Stimulated activated CD4-positive, alpha-beta T cell treated with anti-CD3 and anti-CD28 coated beads, Interleukin-4, amount 100 ng/mL, for 4 hours (primary cell): ENCODE results near the gene ZNF652.

Source experiments
- DNase-seq, 2 experiments: peaks; one replicate each; pipeline ENCODE4 v3.0.0-alpha.2; 2020

The ZNF652 gene

DNA sequence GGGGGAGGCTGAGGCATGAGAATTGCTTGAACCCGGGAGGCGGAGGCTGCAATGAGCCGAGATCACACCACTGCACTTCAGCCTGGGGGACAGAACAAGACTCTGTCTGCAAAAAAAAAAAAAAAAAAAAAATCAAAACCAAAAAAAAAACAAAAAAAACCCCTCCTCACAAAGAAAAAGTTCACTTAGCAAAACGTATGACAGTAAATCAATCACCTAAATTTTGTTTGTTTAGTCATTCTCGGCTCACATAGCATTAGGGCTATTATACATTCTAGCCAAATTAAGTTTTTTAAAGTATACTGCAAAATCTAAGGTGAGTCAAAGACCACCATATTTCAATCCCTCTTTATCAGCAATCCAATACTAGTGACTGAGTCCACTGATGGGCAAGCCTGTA is 5.7 kb downstream of the ZNF652 start:
- no peak for DNase-seq

DNA sequence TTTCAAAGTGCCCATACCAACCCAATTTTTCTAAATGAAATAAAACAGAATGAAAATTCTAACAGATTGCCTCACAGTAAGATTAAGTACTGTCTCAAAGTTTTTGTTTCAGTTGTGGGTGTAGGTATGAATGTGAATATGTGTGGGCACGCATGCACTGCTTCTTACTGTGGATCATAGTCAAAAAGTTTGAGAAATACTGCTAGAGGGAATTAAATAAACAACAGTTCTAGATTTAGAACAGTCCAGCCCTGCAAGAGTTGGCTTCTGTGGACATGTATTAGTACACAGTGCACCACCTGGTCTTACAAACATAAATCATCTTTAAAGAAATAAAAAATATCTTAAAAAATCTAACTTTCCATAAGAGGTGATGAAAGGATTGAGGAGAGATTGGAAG is 8.4 kb downstream of the ZNF652 start:
- DNase-seq, result no peak

DNA sequence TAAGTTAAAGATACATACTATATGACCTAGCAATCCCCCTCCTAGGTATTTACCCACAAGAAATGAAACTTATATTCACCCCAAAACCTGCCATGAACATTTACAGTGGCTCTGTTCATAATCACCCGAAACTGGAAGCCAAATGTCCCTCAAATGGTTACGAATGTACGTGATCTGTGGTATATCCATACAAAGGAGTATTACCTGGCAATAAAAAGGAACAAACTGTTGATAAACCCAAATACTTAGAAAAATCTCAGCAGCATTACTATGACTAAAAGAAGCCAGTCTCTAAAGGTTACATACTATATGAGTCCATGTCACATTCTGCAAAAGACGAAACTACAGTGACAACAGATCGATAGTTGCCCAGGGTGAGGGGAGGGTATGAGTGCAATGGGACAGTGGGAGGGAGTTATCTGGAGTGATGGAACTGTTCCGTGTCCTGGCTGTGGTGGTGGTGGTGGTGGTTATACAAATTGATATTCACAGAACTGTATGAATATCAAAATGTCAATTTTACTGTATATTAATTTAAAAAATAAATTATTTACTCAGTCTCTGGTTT is 9.4 kb downstream of the ZNF652 start:
- no peak for DNase-seq

DNA sequence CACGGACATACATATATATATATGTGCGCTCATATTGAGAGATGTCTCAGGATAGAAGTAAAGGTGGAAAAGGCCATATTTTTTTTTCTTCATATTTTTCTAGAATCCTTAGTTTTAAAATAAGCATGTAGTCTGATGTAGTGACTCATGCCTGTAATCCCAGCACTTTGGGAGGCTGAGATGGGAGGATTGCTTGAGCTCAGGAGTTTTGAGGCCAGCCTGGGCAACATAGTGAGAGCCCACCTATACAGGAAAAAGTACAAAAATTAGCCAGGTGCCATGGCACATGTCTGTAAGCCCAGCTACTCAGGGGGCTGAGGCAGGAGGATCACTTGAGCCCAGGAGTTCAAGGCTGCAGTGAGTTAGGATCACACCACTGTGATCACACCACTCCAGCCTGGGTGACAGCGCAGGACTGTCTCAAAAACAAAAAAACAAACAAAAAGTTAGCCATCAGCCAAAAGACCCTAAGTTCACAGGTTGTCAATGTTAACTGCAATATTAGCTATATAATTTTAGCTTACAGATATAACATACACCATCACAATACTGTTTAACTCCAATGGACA is 10.4 kb downstream of the ZNF652 start:
- DNase-seq, result no peak

DNA sequence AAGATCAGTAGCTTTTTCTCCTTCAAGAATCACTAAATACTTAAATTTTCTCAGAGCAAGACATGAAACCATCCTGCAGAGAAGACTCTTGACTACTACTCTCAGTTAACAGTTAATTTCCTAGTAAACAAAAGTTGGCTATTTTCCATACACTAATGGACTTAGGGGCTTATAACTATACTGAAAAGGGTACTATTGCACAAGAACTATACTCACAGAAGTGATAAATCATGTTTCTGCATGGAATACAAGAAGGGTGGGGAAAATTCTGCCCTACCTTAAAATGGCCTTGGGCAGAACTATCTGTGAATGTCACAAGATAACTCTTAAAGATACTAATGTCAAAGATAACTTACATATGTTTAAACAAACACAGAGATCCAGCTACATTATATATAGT is 12.5 kb downstream of the ZNF652 start:
- DNase-seq, result no peak

DNA sequence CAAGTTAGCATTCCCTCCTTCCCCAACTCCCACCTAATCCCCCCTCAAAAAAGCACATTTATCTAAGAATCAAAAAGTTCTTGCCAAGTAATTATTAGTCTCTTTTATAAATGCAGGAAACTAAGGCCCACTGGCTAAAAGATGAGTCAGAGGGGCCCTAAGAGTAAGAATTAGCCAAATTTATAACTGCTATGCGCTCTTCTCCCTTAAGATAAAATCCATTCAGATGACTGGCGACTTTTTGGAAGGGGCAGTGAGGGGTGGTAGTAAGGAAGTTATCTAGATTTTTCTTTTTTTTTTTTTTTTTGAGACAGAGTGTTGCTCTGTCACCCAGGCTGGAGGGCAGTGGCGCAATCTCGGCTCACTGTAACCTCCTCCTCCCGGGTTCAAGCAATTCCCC is 17.1 kb downstream of the ZNF652 start:
- DNase-seq, result no peak

DNA sequence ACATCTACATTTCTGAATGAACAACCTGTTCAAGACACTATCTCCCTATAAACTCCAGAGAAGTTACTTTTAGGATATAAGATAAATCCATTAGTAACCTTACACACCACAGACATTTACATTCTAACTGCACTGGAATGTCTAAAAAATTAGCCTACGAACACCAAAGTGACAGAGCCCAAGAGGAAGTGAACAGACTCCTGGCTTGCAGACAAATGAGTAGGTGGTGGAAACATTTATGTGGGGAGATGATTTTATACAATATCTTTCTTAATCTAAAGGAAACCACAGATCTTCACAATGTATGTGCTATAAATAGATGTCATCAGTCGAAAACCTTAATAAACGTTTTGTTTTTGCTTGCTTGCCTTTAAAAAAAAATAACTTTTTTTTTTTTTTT is 18.8 kb downstream of the ZNF652 start:
- DNase-seq, result peak in 1 of 2 experiments; percentile 16

DNA sequence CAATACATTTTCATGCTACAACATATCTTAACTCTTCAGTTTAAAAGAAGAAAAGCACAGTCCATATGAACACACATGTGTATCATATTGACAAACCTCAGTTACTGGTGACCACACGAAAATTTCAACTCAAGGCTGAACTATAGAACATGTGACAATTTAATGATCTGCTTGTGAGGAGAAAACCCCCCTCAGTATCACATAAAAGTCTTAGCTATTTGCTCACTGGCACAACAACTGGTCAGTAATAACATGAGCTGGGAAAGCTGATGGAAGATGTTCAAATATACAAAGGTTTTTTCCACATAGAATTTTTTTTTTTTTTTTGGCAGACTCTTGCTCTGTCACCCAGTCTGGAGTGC is 19.5 kb downstream of the ZNF652 start:
- DNase-seq, result no peak

DNA sequence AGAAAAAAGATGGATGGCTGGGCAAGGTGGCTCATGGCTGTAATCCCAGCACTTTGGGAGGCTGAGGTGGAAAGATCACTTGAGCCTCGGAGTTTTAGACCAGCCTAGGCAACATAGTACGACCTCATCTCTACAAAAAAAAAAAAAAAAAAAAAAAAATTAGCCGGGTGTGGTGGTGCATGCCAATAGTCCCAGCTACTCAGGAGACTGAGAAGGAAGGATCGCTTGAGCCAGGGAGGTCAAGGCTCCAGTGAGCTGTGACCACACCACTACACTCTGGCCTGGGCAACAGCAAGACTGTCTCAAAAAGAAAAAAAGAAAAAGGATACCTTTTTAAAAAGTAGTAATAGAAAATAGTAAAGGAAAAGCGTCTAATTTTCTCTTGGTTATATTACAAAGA is 20.7 kb downstream of the ZNF652 start:
- no peak for DNase-seq

DNA sequence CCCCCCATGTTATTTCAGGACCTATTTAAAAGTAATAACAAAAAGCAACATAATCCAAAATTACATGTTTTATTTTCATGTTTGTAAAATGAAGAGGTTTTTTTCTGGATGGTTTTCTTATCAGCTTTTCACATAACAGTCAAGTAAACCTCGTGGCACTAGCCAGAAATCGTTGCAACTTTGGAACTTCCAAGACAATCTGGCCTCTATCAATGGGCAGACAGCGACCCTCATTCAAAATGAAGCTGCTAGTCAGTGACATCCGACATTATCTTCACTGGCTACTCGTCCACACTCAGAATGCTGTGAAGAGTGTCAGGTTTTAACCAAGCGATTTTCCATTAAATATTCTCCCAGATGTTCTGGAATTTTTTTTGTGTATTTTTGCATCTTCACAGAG is 22.7 kb downstream of the ZNF652 start:
- no peak for DNase-seq

DNA sequence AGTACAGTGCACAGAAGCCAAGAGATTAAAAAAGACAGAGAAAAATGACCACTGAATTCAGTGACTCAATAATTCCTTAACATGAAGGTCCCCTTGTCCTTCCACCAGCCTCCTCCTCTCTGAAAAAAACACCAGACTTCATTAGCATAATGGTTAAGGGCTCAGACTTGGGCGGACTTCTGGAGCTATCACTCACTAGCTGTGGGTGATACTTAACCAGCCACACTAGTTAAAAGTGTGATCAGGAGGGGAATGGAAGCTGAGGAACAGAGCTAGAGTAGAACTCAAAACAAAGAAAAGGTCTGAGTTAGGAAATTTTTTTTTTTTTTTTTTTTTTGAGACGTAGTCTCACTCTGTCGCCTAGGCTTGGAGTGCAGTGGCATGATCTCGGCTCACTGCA is 23.2 kb downstream of the ZNF652 start:
- DNase-seq, result no peak

DNA sequence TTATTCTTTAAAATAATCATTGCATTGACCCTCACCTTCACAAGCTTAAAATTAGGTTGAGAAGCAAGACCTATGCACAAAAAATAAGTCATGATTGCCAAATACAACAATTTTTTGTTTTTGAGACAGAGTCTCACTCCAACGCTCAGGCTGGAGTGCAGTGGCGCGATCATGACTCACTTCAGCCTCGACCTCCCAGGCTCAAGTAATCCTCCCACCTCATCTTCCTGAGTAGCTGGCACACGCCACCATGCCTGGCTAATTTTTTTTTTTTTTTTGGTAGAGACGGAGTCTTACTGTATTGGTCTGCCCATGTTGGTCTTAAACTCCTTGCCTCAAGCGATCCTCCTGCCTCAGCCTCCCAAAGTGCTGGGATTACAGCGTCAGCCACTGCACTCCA is 24.2 kb downstream of the ZNF652 start:
- DNase-seq, result peak in 1 of 2 experiments; percentile 37

DNA sequence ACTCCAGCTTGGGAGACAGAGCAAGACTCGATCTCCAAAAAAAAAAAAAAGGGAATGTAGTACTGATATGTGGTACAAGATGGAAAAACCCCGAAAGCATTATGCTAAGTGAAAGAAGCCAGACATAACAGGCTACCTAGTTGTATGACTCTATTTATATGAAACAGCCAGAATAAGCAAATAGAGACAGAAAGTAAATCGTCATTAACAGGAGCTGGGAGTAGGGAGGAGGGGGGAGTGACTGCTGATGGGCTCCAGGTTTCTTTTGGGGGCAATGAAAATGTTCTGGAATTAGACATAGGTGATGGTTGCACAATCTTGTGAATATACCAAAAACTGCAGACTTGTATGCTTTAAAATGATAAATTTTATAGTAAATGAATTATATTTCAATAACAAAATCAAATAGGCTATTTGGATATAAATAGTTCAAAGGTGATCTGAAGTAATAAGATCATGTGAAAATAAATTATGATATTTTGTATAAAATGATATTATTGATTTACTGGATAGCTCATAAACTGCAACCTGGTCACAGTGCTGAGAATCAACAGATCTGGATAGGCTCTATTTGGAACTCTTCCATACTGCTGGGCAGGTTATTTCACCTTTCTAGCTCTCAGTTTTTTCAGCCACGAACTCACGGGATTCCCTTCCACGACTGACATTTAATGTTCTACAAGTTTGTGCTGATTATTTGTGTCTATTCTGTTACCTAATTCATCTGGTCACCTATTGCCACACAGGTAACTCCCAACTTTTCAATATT is 27.1 kb downstream of the ZNF652 start:
- DNase-seq, result no peak

DNA sequence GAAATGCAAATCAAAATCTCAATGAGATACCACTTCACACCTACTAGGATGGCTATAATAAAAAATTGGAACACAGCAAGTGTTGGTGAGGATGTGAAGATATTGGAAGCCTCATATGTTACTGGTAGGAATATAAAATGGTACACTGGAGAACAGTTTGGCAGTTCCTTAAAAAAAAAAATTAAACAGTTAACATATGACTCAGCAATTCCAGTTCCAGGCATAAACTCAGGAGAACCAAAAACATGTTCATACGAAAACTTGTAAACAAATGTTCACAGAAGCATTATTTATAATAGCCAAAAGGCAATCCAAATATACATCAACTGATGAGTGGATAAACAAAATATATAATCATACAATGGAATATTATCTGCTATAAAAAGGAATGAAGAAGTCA is 28.2 kb downstream of the ZNF652 start:
- DNase-seq, result no peak

DNA sequence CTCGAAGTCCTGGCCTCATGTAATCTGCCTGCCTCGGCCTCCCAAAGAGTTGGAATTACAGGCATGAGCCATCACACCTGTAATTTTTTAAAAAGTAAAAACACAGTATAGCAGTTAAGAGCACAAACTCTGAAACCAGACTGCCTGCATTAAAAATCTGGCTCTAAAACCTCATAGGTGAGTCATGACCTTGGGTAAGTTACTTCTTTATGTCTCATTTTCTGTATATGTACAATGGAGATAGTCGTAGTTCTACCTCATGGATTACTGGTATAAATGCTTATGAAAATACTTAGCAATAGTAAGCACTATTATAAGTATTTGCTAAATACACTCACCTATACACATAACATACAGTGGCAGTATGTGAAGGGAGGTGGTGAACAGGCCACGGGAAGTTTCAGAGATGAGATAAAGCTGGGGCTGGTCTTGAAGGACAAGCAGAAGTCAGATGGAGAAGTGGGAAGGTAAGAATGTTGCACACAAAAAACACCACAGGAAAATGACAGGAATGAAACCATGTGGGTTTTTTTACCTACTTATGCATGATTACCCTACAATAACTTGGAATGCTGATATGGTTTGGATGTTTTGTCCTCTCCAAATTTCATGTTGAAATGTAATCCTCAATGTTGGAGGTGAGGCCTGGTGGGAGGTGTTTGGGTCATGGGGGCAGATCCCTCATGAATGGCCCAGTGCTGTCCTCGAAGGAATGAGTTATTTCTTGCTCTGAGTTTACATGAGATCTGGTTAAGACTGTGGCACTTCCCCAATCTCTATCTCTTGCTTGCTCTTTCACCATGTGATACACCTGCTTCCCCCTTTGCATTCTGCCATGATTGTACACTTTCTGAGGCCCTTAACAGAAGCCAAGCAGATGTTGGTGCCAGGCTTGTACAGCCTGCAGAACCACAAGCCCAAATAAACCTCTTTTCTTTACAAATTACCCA is 33.9 kb downstream of the ZNF652 start:
- no peak for DNase-seq

DNA sequence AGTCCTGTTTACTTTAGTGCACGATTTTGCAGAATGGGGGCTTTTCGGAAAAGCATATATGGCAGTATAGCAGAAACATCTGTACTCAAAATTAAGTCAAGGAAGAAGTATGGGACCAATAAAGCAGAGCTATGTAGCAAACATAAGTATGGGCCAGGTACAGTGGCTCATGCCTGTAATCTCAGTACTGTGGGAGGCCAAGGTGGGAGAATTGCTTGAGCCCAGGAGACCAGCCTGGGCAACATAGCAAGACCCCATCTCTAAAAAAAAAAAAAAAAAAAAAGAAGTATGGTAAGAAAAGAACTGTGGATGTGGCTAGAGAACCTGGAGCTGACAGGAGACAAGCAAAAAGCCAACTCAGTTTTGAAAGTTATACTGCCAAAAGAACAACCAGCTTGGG is 36.1 kb downstream of the ZNF652 start:
- no peak for DNase-seq

DNA sequence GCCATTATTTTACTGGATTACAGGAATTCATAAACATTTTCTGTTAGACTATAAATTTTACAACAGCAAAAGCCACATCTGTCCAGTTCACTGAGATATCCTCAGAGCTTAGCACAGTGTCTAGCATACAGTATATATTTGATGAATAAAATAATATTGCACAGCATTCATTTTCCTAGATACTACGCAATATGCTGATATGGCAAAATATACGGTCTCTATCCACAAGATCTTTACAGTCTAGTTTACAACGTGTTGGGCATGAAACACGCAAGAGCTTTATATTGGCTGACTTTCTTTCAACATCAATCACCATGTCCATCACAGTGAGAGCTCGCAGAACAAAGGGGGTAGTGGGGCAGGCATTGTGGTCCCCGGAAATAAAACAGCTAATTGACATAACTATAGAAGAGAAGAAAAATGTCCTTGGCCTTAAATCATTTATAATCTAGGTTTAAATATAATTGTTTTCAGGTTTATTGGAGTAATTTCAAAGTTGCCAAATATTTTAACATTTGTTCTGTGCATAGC is 43.5 kb downstream of the ZNF652 start:
- DNase-seq, result no peak

DNA sequence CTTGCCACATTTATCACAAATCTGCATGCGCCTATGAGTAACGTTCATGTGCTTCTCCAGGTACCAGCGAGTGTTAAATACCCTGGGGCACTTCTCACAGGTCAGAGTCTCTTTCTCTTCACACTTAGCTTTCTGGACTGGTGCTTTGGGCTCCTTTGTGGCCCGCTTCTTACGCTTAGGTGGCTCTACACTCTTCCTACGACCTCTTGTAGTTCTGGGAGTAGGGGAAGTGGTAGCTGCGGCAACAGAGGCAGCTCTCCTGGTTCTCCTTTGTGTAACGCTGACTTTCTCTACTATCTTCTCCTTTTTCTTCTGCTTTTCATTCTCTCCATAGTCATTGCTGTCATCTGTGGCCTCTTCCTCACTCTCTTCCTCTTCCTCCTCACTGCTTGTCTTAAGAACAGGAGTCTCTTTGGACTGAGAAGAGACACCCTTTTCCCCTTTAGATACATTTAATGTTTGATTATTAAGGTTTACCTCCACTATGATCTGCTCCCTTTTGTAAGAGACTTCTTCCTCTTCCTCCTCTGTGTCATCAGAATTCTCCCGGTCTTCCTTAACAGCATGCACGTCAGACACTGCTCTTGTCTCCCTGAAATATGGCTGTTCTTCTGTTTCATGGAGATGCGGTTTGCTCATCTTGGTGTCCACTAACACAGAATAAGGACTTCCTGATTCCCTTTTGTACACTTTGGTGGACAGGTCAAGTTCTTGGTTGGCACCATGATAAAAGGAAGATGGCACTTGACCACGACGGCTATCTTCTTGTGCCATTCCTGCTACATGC is 45.0 kb downstream of the ZNF652 start:
- DNase-seq, result no peak

DNA sequence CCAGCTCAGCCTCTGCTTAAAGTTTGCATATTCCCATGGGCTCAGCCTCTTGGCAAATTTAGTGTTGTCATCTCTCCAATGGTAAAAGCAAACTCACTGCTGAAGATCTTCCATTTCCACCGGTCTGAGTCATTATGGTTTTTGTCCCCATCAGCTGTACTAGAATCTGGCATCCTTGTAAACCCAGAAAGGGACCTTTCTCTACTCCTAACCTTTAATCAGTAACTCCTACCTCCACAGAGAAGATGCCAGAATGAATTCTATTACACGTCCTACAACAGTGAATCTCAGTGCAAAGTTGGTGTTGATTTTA is 45.8 kb downstream of the ZNF652 start:
- DNase-seq, result no peak

DNA sequence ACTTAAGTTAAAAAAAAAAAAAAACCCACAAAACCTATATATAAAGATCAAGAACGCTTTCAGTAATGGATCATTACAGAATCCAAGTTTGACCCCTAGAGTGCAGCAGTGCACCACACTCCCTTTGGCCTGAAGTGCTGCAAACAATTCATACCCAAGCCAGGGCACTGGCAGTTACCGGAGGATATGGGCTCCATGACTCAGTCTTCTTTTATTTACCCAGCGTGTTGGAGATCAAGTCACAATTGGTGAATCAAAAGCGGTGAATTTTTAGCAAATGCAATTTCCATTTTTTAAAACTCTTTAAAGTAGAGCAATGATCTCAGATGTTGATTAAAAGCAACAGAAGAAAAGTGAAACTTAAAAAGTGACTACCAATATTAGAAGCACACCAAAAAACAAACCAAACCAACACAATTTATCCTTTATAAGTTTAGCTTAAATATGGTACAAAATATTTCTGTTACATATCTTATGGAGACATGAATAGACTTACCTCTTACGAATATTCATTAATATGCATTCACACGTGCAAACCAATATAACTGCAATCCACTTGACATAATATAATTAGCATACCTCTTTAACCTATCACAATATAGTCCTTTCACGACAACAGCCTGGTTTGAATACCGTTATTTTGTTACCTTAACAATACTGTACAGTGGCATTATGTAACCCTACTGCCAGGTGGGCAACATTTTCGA is 46.3 kb downstream of the ZNF652 start:
- peak; percentile 64 to 83 for DNase-seq

DNA sequence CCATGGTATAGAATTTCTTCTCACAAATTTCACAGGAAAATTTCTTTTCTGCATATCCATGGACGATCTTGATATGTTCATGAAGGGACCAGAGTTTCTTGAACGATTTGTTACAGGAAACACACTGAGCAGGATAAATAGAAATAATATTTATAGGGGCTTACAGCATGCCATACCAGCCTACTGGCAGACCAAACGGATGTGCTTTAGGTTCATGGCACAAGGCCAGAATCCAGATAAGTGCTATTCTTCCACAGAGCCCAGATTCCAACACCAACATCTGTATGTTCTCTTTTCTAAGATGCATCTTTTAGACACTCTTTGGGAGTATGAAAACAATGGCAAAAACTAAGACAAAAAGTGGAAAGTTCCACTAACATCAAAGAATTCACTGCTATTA is 49.3 kb downstream of the ZNF652 start:
- DNase-seq, result no peak

DNA sequence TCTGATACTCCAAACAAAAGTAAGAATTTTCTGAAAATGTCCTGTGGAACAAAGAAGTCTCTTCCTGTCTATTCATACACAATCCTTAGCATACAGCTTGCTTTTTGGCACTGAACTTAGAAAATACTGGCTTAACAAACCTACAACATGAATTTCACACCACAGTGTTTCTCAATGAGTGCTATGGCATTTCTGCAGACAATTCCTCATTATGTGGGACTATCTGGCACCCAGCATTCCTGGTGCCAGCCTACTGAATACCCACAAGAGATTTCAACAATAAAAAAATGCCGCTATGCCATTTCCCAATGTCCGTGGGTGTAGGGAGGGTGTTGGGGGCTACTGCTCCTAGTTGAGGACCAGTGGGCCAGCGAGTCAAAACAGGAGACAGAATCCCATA is 62.1 kb downstream of the ZNF652 start:
- DNase-seq, result no peak
